GM21447 (cell line): ENCODE measurements around the gene HOXD11.

Experiments used
- ATAC-seq: cut with Tn5 transposase; IDR thresholded peaks from one replicate; pipeline ENCODE4 v1.9.1; 2021; ENCODE audit not compliant: unreplicated experiment

Gene HOXD11

DNA sequence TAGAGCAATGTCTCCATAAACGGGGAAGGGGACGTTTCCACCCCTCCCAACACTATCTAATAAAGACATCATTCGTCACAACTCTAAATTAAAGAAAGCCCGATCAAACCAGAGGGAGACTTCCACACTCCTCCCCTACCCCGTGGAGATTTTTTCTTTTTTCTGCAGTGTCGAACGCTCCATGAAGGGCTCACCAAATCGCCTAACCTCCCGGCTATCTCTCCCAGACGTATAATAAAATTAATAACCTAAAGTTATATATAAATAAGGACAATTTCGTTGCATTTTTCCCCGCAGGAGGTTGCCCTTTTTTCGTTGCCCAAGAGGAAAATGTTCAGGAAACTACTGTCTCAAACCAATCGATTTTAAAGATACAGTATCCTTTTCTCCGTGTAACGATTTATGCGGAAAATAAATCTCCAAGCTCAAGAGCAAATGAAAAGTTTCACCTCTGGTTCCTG, 25.7 kb upstream of the HOXD11 start:
- ATAC-seq, result no peak

DNA sequence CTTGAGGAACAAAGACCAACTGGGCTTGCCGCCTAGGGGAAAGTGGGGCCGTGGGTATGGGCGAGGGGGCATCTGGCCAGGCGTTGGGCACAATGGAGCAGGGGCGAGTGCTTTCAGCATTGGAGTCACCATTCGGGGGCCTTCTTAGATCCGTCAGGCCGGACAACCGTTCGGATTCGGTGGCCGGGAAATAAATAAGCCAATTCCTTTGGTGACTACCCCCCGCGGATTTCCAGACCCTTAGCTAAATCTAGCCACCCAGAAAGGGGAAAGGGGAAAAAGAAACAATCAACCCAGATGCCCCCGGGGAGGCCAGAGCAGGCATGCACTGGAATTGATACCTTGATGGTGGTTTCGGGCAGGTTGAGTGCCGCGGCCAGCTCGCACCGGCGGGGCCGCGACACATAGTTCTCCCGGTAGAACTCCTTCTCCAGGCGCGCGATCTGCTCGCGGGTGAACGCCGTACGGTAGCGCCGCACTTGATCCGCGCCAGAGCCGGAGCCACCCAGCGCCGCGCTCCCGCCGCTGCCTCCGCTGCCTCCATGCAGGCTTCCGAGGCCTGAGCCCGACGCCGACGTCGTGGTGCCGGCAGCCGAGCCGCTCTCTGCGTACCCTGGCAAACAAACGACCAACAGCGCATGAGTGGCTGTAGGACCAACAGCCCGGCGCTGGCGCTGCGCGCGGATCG, 25.1 kb upstream of the HOXD11 start:
- ATAC-seq, result no peak

DNA sequence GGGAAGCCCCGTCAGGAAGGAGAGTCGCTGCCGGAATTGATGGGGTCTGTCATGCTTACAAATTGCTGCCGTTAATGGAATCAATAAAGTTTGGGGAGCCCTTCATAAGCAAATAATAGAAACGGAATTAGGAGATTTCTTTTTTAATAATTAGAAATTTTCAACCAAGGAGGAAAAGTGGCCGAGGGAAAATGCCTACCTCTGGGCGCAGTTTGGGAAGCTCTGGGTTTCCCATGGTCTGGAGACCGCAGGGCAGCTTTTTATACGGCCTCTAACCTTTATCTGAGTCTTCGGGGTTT, 24.6 kb upstream of the HOXD11 start:
- no peak for ATAC-seq

DNA sequence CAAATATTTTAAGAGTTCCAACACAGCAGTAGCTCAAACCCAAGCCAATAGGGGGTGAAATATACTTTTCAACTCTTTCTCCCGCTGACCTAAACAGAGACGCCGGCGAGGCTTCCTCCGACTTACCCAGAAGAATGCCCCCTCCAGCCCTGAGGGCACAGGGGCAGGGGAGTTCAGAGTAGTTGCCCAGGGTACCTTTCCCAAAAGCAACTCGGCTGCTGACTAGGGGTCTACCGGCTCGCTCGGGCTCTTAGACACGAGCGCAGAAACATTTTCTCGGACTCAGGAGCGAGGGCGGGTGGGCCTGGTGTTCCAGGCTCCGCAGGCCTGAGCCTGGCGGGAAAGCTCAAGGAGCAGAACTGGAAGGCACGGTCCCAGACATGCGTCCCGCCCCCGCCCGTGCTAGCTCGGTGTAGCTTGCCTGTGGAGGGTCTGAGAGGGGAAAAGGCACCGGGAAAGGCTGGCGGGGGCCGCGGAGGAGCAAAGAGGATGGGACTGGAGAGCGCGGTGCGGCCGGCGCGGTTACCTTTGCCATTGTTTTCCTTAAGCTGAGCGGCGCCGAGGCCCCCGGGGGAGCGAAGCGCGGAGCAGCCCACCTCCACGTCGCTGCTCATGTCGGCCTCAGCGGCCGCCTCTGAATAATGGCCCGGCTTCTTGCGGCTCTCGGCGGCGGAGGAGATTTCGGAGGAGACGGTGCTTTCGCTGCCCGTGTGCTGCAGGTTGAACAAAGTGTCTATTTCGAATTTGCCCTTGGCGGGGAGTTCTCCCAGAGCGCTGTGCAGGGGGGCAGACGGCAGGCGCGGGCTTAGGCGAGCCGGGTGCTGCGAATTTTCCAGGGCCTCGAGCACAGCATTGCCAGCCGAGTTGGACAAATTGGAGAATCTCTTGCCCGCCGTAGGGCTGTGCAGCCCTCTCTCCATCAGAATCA, 24.0 kb upstream of the HOXD11 start:
- no peak for ATAC-seq

DNA sequence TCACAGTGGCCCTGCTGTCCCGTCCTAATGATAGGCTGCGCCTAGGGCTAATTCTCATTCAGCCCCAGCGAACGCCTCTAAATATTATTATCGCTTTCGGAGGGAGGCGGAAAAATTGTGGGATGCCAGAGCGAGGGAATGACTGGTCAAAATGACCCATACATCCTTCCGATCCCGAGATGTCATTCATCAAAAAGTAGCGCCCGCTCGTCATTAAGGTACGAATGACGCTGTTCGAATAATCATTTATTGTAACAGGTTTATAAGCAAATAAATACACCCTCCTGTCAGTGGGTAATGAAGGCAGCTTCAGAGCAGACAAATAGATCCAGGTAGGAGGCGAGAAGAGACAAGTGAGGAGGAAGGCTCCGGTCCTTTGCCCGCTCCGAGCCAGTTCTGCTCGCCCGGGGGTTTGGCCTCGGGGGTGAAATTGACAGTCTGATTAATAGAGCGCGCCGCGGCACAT, 23.3 kb upstream of the HOXD11 start, which contains the start of gene EVX2:
TSS of gene EVX2 (minus strand) at position 167 of the 466 bp plus-strand sequence. CDS start 186 bp downstream, outside the sequence.
- ATAC-seq, result no peak

DNA sequence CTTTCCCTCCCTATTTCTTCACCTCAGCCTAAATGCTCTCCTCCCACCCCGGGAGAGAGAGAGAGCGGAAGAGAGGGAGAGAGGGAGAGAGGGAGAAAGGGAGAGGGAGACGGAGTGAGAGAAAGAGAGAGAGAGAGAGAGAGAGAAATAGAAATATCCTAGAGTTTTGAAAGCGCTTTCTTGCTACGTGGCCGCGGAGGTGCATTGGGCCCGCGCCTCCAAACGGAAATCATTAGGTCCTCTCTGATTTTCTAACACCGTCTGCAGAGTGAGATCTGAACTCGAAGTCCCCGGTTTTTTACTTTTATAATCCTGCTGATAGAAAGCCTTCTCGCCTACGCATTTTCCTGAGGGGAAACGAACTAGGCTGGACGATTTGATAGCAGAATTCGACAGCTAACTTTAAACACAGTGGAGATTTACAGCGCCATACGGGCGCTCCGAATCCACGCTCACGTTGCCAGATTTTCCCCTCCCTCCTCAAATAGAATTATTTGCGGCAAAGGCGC, 22.4 kb upstream of the HOXD11 start:
- no peak for ATAC-seq

DNA sequence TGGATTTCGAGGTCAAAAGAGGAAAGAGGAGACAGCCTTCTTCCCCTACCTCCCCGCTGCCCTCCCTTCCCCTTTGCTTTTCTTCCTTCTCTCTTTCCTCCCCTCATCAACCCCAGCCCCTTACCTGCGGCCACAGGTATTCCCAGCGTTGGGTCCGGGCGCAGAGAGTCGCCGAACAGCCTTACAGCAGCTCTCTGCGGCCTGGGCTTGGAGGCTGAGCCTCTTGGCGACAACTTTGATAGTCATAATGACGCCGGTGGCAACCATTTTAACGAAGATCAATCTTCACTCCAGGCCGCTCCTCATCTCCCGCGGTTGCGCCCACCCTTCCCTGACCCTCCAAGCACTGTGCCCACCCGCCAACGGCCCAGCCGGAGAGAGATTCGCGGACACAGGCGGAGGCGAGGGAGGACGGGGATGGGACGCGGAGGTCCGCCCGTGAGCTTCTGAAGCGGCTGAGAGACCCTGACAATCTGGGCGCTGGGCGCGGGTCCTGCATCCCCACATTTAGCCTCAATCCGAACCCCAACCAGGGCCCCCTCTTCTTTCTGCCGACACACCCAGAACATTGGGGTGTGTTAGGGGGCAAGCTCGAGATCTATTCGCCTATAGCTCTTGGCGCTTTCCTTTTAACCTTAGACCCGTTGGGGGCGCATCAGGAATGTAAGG, 21.8 kb upstream of the HOXD11 start:
- no peak for ATAC-seq

DNA sequence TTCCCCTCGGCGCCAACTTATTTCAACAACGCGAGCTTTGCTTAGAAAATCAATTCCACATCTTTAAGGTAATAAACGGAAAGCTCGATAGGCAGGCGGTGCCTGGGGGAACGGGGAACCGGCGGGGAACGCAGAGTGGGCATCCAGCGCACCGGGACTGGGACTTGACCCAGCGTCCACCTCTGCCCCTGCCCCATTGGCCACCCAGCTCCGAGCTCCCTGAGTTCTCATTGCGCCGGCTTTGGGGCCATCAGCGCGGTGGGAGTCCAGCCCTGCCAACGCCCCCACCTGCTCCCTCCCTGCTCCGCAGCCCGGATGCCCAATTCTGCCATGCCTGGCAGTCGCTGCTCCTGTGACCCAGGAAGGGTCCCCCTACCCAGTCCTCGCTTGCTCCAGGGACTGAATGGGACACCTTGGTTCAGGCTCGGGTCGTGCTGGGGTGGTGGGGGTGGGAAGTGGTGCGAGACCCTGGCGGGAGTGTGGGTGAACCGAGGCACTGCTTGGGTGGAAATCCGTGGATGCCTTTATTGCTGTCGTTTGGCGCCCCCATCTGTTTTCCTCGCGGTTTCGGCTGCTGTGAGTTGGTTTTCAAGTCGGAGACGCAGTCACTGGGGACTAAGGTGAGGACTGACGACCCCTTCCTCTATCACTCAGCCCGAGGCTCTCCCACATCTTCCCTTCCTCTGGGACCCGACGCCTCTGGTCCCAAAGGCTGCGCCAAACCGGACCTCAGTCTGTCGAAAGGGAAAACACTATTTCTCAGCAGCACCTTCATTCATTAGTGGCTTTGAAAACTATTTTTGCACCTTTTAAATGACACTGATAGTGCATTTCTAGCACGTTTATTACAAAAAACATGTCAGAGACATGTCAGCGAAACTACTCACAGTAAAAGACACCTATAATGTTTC, 21.0 kb upstream of the HOXD11 start:
- ATAC-seq, result no peak

DNA sequence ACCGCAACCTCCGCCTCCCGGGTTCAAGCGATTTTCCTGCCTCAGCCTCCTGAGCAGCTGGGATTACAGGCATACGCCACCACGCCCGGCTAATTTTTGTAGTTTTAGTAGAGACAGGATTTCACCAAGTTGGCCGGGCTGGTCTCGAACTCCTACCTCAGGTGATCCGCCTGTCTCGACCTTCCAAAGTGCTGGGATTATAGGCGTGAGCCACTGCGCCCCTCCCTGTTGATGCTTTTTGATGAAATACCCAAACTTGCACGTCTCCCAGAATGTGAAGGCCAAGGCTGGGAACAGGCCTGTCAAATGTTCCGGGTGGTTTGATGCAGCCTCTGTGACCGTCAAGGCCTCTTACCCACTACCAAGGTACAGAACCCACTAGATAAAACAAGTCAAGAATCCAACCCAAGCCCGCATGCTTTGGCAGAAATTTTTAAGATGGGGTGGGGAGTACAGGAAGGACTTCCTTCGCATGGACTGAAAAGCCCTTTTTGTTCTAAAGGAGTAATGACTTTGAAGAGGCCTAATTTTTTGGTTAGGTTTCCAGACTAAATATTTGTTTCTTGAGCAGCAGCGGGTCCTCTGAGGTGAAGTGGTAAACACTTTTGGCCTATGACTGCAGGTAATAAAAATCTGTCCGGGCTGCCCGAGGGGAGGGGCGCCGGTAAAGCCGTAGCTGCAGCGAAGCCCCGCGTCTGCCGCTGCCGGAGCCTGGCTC, 19.6 kb upstream of the HOXD11 start:
- ATAC-seq, result no peak

DNA sequence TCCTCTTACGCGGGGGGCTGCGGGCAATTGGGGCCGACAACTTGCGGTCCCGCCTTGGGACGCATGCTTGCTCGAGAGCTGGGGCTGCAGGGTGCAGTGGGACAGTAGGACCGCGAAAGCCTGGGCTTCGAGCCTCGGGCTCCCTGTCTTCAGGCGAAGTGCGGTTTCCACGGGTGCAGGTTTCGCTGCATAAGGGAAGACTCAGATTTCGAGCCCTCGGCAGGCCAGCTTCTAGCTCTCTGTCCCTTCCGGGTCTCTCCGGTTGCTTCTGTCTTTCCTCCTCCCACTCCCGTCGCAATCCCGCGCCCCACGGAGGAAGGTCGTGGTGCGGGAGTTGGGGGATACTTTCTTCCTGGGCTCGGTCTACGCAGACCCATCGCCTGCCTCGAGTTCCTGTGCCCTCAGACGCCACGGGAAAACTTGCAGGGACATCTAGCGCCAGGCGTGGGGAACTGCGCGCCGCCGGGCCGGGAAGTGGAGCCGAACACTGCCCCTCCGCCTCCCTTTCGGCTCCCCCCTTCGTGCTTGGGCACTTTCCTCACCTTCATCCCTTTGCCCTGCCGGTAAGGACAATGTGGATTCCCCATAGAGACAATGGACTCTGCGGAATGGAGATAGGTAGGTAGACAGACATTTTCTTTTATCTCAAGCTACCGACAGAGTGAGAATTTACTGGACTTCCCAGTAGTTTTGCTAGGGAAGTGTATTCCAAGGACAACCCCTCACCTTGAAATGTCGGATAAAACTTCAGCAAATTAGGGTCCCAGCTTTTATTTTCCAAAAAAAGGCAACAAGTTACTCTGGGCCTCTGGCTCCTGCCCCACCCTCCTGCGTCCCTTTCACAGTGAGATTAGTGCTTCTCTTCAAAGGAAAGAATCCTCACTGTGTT, 18.8 kb upstream of the HOXD11 start:
- ATAC-seq, result no peak

DNA sequence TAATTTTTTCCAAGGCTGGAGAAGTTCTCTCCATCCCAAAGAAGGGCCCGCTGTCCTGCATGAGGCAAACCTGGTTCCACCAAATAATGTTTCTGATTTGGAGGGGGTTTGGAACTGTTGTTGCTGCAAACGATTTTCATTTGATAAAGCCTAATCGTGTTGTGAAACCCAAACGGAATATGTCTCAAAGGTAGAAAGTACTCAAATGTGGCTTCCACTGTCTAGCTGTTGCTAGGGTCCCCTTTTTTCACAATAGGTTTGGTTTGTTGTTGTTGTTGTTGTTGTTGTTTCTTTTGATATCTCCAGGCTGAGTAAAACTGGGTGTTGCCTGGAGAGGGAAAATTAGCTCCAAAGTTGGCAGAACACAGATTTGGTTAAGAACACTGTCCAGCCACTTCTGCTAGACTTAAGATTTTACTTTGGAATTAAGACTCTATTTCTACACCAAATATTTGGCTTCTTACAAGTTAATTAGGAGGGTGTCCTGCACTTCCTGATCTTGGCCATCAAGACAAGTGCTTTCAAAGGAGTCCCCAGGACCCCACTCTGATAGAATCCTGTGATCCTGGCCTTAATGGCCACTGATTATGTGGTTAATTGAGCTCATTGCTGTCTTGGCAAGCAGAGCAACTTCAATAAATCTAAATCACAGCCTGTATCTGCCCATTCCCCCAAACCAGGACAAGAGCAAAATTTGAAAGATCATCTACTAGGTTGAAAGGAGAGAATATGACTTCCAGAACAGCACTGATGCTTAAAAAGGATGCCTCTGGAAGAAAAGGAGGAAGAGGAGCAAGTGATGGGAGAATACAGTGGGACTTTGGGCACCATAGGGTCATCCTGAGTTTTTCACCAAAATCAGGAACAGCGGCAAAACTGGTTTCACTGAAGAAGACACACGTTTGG, 17.9 kb upstream of the HOXD11 start:
- ATAC-seq, result no peak

DNA sequence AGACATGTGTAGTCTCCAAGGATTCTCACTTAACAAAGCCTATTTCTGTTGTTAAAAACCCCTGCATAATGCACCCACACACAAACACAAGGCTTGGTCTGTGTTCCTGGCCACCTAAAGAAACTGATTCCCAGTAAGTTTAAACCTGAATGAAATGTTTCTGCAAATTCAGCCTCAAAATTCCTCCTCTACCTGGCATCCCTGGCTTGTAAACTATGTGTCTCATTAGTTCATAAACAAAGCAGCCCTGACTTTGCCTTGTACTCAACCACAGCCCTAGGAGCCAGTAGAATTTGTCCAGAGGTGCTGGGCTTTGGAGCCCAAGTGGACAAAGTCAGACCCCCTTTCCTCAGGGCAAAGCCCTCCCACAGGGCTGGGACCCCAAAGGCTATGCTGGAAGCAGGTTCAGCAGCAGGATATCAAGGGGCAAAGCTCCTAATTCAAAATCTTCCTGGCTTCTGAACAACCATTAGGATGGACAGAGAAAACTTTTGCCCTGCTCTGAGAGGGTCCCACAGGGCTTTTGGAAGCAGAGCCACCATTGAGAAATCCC, 17.2 kb upstream of the HOXD11 start:
- no peak for ATAC-seq

DNA sequence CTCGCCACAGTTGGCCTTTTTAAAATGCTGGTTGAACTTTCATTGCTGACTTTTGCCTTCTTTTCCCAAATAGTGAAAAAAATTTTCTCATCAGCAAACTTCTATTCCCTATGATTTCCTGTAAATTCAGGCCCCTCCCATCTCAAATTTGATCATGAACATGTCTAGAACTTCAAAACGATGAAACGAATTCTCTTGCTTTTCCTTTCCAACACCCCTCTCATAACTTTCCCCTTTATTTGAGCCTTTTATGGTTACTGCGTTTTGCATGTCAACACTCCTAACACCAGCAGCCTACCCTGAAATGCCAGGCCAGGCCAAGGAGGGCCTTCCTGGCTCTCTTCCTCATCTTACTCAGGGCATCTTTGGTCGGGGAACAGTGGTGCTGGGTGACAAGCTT, 16.2 kb upstream of the HOXD11 start:
- no peak for ATAC-seq

DNA sequence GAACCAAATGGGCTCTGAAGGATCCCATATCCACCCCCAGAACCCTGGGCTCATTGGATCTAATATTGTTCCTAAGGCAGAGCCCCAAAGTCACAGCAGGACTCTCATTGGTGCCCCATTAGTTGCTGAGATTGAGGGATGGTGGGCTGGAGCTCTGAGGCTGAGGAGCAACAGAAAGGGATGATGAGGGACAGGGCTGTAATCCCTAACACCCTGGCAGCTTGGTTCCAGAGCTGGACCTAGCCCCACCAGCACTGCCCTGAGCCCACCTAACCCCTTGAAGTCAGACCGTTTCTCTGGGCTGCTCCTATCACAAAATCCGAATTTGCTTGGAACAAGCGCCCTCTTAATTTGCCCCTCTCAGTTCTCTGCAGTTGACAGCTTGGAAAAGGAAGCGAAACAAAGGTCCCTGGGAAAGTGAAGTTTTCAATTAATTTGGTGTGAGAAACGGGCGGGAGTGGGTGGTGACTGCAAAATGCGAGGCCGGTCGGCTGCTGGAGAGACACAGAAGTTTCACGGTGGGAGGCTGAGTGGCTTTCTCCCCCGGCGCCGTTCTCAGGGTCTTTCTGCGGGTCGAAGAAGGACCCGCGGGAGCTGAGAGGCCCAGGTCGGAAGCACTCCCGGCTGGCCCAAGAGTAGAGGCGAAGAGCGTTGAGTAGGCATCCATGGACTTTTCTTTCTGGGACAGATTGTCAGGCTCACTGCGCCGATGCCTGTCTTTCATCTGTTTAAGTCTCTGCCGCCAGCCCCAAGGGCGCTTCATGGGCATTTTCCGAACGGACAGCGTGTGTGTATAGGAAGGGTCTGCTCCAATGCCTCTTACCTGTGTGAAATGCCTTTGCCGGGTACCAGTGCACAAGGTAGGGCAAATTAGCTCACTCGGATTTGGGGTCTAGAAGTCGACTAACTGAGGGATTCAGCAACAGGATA, 15.5 kb upstream of the HOXD11 start:
- no peak for ATAC-seq

DNA sequence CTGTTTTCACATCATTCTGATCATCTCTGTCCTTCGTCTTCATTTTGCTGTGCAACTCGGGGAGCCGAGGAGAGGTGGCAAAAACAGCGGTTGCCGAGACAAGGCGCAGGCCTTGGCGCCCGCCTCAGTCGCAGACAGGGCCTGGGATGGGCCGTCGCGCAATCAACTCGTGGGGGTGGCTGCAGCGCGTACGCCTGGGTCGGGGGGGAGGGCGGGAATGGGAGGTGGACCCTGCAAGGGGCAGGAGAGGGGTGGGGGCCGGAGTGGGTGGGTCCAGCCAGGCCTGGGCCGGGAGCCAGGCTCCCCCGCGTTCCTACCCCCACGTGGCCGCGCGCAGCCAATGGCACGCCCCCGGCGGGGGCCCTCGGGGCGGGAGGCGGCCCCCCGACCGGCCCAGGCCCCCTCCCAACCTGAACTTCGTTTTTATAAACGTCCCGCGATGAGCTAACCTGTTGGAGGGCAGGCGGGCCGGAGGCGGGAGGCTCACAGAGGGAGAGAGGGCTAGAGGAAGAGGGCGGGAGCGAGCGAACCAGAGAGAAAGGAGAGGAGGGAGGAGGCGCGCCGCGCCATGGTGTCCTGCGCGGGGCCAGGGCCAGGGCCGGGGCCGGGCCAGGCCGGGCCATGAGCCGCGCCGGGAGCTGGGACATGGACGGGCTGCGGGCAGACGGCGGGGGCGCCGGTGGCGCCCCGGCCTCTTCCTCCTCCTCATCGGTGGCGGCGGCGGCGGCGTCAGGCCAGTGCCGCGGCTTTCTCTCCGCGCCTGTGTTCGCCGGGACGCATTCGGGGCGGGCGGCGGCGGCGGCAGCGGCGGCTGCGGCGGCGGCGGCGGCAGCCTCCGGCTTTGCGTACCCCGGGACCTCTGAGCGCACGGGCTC, 14.6 kb upstream of the HOXD11 start, which contains the start of gene HOXD13:
TSS of gene HOXD13 (plus strand) at position 452 of the 875 bp plus-strand sequence. CDS start at position 622, 170 bp downstream.
- no peak for ATAC-seq
